Left renal pelvis (tissue), 4 donors: Measurements from ENCODE around the gene LONRF2. TPM values are rescaled to one million over a fixed set of nuclear protein-coding genes. Genes with fewer than 3 reads are reported as not detected.

Experiments used
- DNase-seq, 4 donors: peaks; one replicate each; pipeline ENCODE4 v3.0.0-alpha.2; 2013; ENCODE audit warnings: low read depth in 4 of 4, low spot score in 3 of 4
- polyA plus RNA-seq, 4 donors: library from polyadenylated mRNA; unstranded; fragments of 120-200 nt; gene quantifications; one replicate each; pipeline ENCODE4 v1.2.1, GENCODE V29; 2013; ENCODE audit not compliant: insufficient read length in 4 of 4

Gene LONRF2
- polyA plus RNA-seq, 4 donors = 3.0 to 5.4 (median 4.1) TPM

- DNase-seq = no peak
Measured at GRCh38 chr2:100301881-100302584, 20.3 kb downstream of the LONRF2 start.

DNA sequence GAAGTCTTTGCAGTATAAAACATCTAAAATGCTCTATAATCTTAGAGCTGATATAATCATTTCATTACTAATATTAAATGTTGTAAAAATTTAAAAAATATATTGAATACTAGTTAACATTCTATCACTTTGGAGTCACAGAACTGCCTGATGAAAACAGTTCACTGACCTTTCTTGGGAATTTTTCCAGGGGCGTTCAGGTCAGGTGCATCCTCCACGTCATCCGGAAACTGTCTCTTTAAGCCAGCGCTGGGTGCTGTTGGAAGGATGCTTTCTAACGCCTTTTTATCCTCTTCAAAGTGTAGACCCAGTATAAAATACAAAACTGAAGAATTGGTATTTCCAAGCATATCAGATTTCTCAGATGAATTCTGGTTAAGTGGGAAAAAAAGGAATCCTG, 22.8 kb downstream of the LONRF2 start:
- no peak for DNase-seq

- DNase-seq = no peak
Measured at GRCh38 chr2:100297511-100297910, 24.8 kb downstream of the LONRF2 start.

GRCh38 chr2:100294162-100294497, 28.2 kb downstream of the LONRF2 start:
- DNase-seq = no peak

- no peak for DNase-seq
Measured at GRCh38 chr2:100293341-100294161, 28.8 kb downstream of the LONRF2 start.

GRCh38 chr2:100292022-100292580, 30.2 kb downstream of the LONRF2 start:
- no peak for DNase-seq

- DNase-seq = no peak
Measured at GRCh38 chr2:100291152-100291970, 30.9 kb downstream of the LONRF2 start.

DNA sequence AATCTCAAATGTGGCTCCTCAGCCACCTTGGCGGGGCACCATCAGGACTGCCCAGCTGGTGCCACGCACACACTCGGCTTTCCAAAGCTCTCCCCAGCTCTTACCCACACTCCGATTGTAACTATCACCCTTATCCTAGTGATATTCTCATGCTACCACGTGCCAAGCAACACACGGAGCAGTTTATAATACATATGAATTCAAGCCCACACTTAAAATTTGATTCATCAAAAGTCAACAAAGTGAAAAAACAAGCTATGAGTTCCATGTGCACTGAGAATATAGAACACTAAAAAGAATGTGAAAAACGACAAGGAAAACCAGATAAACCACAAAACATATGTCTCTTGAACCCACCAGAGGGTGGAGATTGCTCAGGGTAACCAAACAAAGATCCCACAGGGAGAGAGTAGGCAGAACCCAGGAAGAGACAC, 31.6 kb downstream of the LONRF2 start:
- no peak for DNase-seq

DNA sequence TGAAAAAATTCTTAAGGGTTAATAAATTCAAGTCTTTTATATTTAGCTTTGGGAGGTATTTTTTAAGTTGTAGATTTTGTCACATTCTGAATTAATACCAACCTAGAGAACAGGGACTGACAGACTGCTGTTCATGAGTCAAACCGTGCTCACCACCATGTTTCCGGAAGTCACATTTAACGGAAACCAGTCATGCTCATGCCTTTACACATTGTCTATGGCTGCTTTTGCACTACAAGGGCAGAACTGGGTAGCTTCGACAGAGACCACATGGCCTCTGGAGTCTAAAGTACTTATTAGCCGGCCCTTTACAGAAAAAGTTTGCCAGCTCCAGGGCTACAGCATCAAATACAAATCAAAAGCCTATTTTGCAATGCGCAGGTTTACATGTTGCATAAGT, 33.3 kb downstream of the LONRF2 start:
- DNase-seq = no peak

DNA sequence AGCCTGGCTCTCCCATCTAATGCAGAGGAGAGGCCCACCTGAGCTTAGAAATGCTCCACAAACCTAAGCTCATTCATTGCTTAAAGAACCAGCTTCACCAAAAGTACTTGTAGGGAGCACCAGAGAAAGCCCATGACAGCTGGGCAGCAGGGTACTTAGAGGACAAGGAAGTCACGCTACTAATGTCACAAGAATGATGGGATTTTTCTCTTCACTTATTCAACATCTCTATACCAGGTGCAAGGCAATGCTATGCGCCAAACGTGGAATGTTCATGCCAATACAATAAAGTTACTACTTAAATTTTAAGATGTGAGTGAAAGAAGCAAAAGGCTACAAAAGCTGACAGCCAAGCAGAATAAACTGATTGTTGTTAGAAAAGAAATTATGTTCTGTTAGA, 36.0 kb downstream of the LONRF2 start:
- DNase-seq = no peak

DNA sequence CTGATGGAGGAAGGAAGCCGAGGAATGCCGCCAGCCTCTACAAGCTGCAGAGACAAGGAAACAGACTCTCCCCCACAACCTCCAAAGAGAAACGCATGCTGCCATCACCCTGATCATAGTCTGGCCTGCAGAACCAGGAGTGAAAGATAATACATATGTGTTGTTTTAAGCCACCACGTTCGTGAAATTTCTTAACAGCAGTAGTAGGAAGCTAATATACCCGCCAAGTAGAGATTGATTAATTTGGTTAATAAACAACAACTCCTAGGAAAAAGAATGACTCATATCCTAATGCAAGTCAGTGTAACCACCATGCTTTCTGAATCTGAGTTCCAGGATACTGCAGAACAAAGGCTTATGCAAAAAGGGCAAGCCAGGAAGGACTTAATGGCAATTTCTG, 36.6 kb downstream of the LONRF2 start:
- no peak for DNase-seq

DNA sequence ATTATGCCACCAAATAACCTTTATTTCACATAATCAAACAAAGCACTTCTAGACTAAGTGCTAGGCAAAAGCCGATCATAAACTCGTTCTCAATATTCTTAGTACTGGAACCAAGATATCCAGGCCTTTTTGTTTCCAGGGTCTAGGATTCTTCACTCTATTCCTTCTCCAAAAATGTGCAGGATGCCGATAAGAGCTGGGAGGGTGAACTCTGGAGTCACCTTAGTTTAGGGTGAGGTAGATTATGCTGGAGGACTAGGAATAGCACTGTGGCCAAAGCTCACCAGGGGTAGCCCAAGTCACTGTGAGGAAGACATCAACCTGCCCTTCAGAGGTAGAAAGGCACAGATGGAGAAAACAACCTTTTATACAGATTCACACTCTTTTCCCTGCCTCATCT, 37.3 kb downstream of the LONRF2 start:
- DNase-seq = no peak

GRCh38 chr2:100283724-100284501, 38.4 kb downstream of the LONRF2 start:
- DNase-seq = no peak

DNA sequence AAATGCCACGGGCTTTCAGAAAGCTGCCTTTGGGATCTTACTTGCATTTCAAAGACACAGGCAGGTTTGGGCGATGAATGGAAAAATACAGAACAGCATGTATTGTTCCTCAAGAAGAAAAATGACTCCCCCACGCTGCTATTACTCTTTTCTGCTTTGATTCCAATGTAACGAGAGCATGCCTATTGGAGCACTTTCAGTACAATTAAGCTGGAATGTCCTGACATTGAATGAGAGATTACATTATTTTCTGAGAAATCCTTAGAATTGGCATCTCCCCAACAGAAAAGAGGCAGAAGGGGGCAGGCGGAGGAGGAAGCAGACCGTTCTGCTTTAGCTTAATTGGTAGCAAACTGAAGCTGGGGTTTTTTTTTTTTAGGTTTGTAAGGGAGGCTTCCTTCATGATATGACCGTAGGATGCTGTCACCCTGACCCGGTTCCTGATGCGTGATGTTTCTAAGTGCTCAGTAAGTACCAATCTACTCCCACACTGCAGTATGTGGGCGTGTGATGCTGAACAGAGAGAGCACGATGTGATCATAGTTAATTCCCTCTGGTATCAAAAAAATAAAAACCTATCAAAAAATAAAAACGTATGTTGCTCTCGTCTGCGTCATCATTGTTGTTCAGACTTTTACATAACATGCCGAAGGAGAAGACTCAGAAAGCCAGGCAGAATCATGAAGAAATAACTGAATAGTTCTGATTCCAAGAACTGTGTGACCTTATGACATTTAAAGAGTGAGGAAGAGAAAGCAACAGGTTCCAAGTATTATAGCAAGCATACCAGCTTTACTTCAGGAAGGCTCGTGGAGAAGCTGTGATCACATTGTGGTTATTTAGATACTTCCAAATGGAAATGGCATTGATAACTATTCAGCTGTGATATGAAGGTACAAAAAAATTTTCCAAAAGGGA, 40.5 kb downstream of the LONRF2 start:
- DNase-seq = no peak

DNA sequence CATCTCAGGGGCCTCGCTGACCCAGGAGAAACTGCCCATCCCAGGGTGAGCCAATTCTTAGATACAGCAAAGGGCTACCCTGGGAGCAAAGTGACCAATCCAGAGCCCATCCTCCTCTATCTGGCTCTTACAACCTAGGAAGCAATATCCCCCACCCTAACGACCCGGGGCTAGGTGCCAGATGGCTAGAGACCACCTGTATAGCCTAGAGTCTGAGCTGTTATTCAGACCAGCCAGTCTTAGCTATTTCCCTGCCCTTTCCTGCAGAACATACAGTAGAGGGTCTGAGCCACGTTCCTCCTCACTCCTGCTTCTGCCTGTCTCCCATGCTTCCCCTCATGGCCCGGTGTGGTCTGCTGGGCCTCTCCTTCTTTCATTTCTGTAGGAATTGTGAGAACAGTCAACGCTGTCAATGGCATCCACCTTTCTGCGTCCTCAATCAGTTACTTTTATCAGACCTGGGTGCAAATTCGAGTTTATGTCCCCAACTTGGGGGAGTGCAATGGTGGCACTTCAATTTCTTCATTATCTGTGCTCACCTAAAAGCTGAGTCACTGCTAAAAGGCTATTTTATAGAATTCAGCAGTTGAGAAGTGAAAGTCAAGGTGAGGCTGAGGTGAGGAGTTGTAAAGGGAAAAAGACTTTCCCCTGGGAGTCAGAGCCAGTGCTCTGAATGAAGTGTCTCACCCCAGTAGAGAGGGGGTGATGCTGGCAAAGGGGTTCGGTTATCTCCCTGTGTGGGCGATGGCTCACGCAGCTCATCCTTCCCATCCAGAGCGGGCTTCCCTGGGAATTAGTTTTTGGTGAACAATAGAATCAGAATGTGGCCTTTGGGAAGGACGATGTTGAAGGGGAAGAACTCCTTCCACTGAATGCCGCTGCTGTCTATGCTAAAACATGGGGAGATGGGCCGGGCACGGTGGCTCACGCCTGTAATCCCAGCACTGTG, 42.4 kb downstream of the LONRF2 start:
- no peak for DNase-seq

GRCh38 chr2:100278986-100279385, 43.3 kb downstream of the LONRF2 start:
- no peak for DNase-seq

- DNase-seq = no peak
Measured at GRCh38 chr2:100278501-100278900, 43.8 kb downstream of the LONRF2 start.

- no peak for DNase-seq
Measured at GRCh38 chr2:100277540-100278207, 44.6 kb downstream of the LONRF2 start.
